Panc1 (cell line): ENCODE data around the gene LDLRAD4. TPM values are rescaled to one million over a fixed set of nuclear protein-coding genes. Genes with fewer than 3 reads are reported as not detected.

ENCODE experiments used
- ATAC-seq: fragments of 200-7000 bp; cut with Tn5 transposase; 2 replicates; pipeline ENCODE4 v1.9.1; 2020; ENCODE audit warnings: mild to moderate bottlenecking, moderate library complexity
- BruUV-seq: library from RNA; stranded (reverse); fragments of 400-500 nt; replicated peaks from 2 replicates; lab custom pipeline; 2021; lab: Mats Ljungman, UMichigan
- CTCF ChIA-PET: fragments of 300-600 bp; sonication (Branson Sonifier 250); formaldehyde crosslinking; loops from one replicate; lab custom pipeline; 2022; ENCODE audit warnings: antibody characterized with exemption; lab: Charles Lee
- POLR2A ChIA-PET: fragments of 300-600 bp; sonication (Branson Sonifier 250); formaldehyde crosslinking; loops from one replicate; lab custom pipeline; 2022; ENCODE audit warnings: antibody characterized with exemption; lab: Charles Lee
- DNase-seq: peaks from one replicate; pipeline ENCODE4 v3.0.0-alpha.2; 2010; ENCODE audit warnings: low read depth, low spot score
- H3K27ac ChIP-seq: 2 replicates; pipeline ENCODE4 v1.5.1; 2011; ENCODE audit warnings: mild to moderate bottlenecking, low read length, inconsistent platforms
- H3K27me3 ChIP-seq: fragments of 200-500 bp; sonication (Bioruptor generic); 2 replicates; pipeline ENCODE4 v1.6.0; 2014; ENCODE audit warnings: low read length, inconsistent platforms; ENCODE audit not compliant: control insufficient read depth, insufficient read depth
- H3K36me3 ChIP-seq: fragments of 200-500 bp; sonication (Bioruptor generic); 2 replicates; pipeline ENCODE4 v1.5.1; 2014; ENCODE audit warnings: inconsistent platforms, mild to moderate bottlenecking, low read length, moderate library complexity; ENCODE audit not compliant: control insufficient read depth, insufficient read depth
- H3K4me1 ChIP-seq: 2 replicates; pipeline ENCODE4 v1.5.1; 2011; ENCODE audit warnings: inconsistent platforms, mild to moderate bottlenecking, low read length, moderate library complexity; ENCODE audit not compliant: control insufficient read depth, insufficient read depth
- H3K4me3 ChIP-seq, 2 experiments: 2 replicates each; pipeline ENCODE4 v1.5.1; 2011 to 2012; ENCODE audit warnings: low read depth in 2 of 2, low read length in 2 of 2, mild to moderate bottlenecking in 2 of 2, inconsistent platforms in 1 of 2, moderate library complexity in 1 of 2
- H3K9me3 ChIP-seq: fragments of 200-500 bp; sonication (Bioruptor generic); 2 replicates; pipeline ENCODE4 v1.5.1; 2014; ENCODE audit warnings: low read depth, mild to moderate bottlenecking, inconsistent platforms, low read length, moderate library complexity; ENCODE audit not compliant: control insufficient read depth, insufficient read depth
- CTCF ChIP-seq: fragments of 450-650 bp; IDR thresholded peaks from 2 replicates; pipeline ENCODE4 v1.5.1; 2017; ENCODE audit warnings: mild to moderate bottlenecking
- POLR2AphosphoS5 ChIP-seq: IDR thresholded peaks from 2 replicates; pipeline ENCODE4 v1.6.1; 2012; ENCODE audit warnings: mild to moderate bottlenecking, low read depth, low read length, moderate library complexity
- REST ChIP-seq, 2 experiments: IDR thresholded peaks; 2 replicates each; pipeline ENCODE4 v1.6.1; 2011 to 2012; ENCODE audit warnings: low read depth in 2 of 2, control low read depth in 1 of 2, low read length in 1 of 2, mild to moderate bottlenecking in 1 of 2, moderate library complexity in 1 of 2; ENCODE audit not compliant: insufficient read depth in 1 of 2
- SIN3A ChIP-seq: IDR thresholded peaks from 2 replicates; pipeline ENCODE4 v1.6.1; 2012; ENCODE audit warnings: low read depth, mild to moderate bottlenecking, low read length, moderate library complexity, borderline replicate concordance; ENCODE audit not compliant: insufficient read depth
- TCF7L2 ChIP-seq: IDR thresholded peaks from 2 replicates; pipeline ENCODE4 v1.6.1; 2011; ENCODE audit warnings: mild to moderate bottlenecking, low read depth, low read length, inconsistent platforms
- in situ Hi-C: cut with HindIII; loops from 2 replicates; pipeline ENCODE4 v1.10.0; 2016; ENCODE audit warnings: low sequenced_read_pairs, low pct_unique_long_range_greater_than_20kb
- intact Hi-C: fragments of 100-400 bp; cut with micrococcal nuclease; formaldehyde crosslinking; loops from one replicate; pipeline ENCODE4 v1.10.0; 2022; ENCODE audit not compliant: unreplicated experiment
- total RNA-seq: library from RNA; stranded (reverse); gene quantifications from one replicate; pipeline ENCODE4 v1.2.1, GENCODE V29; 2021; ENCODE audit not compliant: unreplicated experiment

The LDLRAD4 gene
- total RNA-seq, 1 experiment from 2014 or later = 0.28 TPM

- no TSS peak for BruUV-seq
- H3K4me3 ChIP-seq = no peak overlapping the region
- peaks cover 6% of the 10 kb centered on the region; the same call in 1 of the 2 replicates for H3K27me3 ChIP-seq
- H3K36me3 ChIP-seq = no peaks in the 10 kb centered on the region
- ChIA-PET POLR2A (no interaction called here), CTCF (no interaction called here)
- ATAC-seq (no peak), DNase-seq (no peak)
- no peaks in the 10 kb centered on the region for H3K4me1 ChIP-seq
- intact Hi-C loops = no loop called here
- TF ChIP-seq REST (IDR thresholded peaks at IDR 0.05; ENCODE audit: insufficient read depth in 1 of 2, low read depth in 2 of 2, low read length in 1 of 2) (no peak), TCF7L2 (no peak), SIN3A (no peak), CTCF (no peak), POLR2AphosphoS5 (no peak)
- no peaks in the 10 kb centered on the region for H3K9me3 ChIP-seq
- H3K27ac ChIP-seq = no peak overlapping the region
- in situ Hi-C loops = no loop called here
Measured at GRCh38 chr18:13184396-13184795, 34.2 kb upstream of the LDLRAD4 start.

GRCh38 chr18:13185675-13186198 lies 32.8 kb upstream of the LDLRAD4 start:
- TF ChIP-seq POLR2AphosphoS5 (no peak), TCF7L2 (no peak), CTCF (no peak), SIN3A (no peak), REST (IDR thresholded peaks at IDR 0.05; ENCODE audit: insufficient read depth in 1 of 2, low read depth in 2 of 2, low read length in 1 of 2) (no peak)
- ChIA-PET CTCF (no interaction called here), POLR2A (no interaction called here)
- ATAC-seq (no peak), DNase-seq (no peak)
- H3K9me3 ChIP-seq = no peaks in the 10 kb centered on the region
- H3K4me3 ChIP-seq = no peak overlapping the region
- intact Hi-C loops (no loop called here), in situ Hi-C loops (no loop called here)
- no TSS peak for BruUV-seq
- no peaks in the 10 kb centered on the region for H3K4me1 ChIP-seq
- H3K36me3 ChIP-seq = no peaks in the 10 kb centered on the region
- H3K27ac ChIP-seq = no peak overlapping the region
- peaks cover 6% of the 10 kb centered on the region; the same call in 1 of the 2 replicates for H3K27me3 ChIP-seq
